ENCODE data around the gene DOK7. TPM values are rescaled to one million over a fixed set of nuclear protein-coding genes. Genes with fewer than 3 reads are reported as not detected.

DOK7 gene
- total RNA-seq, 4 donors from 2014 or later: 8.1 to 42.0 (median 13.2) TPM

DNA sequence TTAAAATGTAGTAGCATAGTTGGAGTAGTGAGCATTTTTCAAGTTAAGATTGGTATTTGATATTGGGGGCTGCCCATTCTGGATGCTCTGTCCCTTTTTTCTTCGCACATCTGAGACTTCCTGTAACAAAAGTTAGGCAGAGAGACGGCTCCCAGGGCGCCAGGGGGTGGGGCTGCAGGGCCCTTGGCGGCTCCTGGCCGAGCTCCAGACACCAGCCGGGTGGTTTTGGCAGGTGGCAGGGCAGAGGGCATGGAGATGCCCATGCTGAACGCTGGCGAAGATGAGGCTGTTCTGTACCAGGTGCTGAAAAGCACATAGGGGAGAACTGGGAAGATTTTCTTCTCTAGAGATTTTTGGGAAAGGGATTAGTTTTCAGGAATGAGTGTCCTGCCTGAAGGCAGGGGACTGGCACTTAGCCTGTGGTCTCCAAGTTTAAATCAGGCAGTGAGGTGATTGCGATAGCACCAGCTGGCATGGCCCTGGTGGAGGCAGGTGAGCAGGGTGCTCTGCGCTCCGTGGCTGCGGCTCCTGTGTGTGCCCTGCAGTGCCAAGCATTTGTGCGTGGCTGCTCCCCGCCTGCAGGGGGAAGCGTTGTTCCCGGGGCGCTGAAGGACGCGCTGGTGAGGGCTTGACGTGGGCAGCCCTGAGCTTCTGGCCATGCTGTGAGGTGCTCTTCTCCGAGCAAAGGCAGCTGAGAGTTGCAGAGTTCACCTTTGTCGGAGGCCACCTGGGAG, 44.9 kb upstream of the DOK7 start:
- Histone ChIP-seq H3K36me3 (peaks cover 0 to 33% of the 10 kb centered on the region in 2 donors), H3K27me3 (no peaks in the 10 kb centered on the region), H3K27ac (peak overlapping the region in 2 of 4 donors; percentile 54 to 71), H3K9me3 (no peaks in the 10 kb centered on the region), H3K4me1 (no peaks in the 10 kb centered on the region), H3K4me3 (no peak overlapping the region)
- intact Hi-C loops (cut with DNase I; ENCODE audit: low total_unique reads) (no loop called here), in situ Hi-C loops (cut with MboI; ENCODE audit: low sequenced_read_pairs in 4 of 4) (no loop called here)
- DNase-seq: peak in 1 of 2 donors; percentile 78
- TF ChIP-seq, protein P1, sequence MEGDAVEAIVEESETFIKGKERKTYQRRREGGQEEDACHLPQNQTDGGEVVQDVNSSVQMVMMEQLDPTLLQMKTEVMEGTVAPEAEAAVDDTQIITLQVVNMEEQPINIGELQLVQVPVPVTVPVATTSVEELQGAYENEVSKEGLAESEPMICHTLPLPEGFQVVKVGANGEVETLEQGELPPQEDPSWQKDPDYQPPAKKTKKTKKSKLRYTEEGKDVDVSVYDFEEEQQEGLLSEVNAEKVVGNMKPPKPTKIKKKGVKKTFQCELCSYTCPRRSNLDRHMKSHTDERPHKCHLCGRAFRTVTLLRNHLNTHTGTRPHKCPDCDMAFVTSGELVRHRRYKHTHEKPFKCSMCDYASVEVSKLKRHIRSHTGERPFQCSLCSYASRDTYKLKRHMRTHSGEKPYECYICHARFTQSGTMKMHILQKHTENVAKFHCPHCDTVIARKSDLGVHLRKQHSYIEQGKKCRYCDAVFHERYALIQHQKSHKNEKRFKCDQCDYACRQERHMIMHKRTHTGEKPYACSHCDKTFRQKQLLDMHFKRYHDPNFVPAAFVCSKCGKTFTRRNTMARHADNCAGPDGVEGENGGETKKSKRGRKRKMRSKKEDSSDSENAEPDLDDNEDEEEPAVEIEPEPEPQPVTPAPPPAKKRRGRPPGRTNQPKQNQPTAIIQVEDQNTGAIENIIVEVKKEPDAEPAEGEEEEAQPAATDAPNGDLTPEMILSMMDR (IDR thresholded peaks at IDR 0.05 in 4 of 5, conservative IDR thresholded peaks at IDR 0.05 in 1 of 5): peak in 4 of 5 experiments; percentile 11 to 48 (median 25)
- TF ChIP-seq POLR2A (IDR thresholded peaks at IDR 0.05): no peak
- peak in 1 of 2 donors; percentile 91 for ATAC-seq

DNA sequence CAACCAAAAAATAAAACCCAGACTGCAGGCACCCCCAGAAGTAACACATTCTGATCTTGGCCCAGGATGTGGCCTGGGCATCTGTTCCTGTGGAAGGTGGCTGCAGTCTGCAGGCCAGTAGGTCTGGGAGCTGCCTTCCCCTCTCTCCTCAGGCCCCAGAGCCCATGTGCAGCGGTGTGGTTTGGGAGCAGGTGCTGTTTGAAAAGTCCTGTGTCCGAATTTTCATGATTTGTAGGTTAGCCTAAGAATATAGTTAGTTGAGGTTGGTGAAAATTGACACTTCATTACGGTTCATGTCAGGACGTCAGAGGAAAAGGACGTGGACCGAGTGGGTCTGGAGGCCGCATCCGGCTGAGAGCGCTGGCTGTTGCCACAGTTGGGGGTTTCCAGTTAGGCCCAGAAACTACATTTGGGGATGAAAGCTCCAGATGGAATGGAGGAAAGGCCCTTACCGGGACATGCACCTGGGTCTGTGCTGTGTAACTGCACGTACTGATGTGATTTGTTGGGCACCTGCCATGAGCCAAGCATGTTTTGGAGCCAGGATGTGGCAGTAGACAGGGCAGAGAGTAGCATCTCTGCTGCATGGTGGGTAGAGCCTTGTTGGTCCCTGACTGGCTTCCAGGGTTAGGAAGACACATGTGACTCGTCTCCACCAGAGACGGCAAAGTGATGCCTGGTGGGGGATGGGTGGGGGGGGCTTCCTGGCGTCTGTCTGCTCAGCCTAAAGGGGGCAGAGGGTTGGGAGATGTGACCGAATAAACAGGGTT, 43.1 kb upstream of the DOK7 start:
- intact Hi-C loops (cut with DNase I; ENCODE audit: low total_unique reads): no loop called here
- TF ChIP-seq POLR2A (IDR thresholded peaks at IDR 0.05): no peak
- TF ChIP-seq, protein P1 (IDR thresholded peaks at IDR 0.05 in 4 of 5, conservative IDR thresholded peaks at IDR 0.05 in 1 of 5): no peak
- Histone ChIP-seq H3K9me3 (no peaks in the 10 kb centered on the region), H3K4me3 (no peak overlapping the region), H3K4me1 (no peaks in the 10 kb centered on the region), H3K27me3 (no peaks in the 10 kb centered on the region), H3K36me3 (peaks cover 0 to 46% of the 10 kb centered on the region in 2 donors), H3K27ac (no peak overlapping the region)
- peak in 1 of 2 donors; percentile 4 for DNase-seq
- no peak for ATAC-seq
- in situ Hi-C loops (cut with MboI; ENCODE audit: low sequenced_read_pairs in 4 of 4): no loop called here

DNA sequence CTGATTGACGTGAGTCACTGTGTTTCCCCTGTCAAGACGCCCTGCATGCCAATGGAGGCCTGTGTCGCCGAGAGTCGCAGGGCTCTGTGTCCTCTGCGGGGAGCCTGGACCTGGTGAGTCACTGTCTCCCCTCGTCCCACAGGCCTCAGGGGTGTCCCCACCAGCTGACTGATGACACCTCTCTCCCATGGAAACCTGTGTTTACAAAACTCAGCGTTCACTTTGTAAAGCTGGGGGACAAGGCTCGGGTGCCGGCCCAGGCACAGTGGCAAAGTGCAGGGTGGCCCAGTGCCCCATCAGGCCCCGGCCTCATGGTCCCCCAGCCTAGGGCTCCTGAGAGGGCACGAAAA, 42.5 kb upstream of the DOK7 start:
- peaks cover 0 to 44% of the 10 kb centered on the region in 2 donors for H3K36me3 ChIP-seq

DNA sequence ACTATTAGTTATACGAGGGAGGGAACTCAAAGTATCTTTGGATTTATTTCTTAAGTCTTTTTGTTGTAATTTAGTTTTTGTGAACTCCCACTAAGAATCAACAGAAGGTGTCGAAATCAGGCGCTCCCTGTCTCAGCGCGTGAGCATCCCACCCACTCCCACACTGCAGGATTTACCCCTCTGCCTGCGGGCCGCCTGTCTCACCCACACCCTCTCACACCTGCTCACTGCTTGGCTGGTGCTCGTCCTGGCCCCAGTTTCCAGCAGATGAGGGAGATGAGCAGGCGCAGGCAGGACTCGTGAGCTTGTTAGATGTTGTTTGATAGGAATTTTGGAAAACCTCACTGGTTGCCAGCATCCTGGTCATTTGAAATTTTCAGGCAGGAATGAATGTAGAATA, 42.1 kb upstream of the DOK7 start:
- Histone ChIP-seq H3K36me3 (peaks cover 0 to 40% of the 10 kb centered on the region in 2 donors), H3K9me3 (no peaks in the 10 kb centered on the region), H3K4me3 (no peak overlapping the region), H3K27me3 (no peaks in the 10 kb centered on the region), H3K4me1 (no peaks in the 10 kb centered on the region), H3K27ac (no peak overlapping the region)
- in situ Hi-C loops (cut with MboI; ENCODE audit: low sequenced_read_pairs in 4 of 4): no loop called here
- TF ChIP-seq, protein P1 (IDR thresholded peaks at IDR 0.05 in 4 of 5, conservative IDR thresholded peaks at IDR 0.05 in 1 of 5): no peak
- no peak for TF ChIP-seq POLR2A (IDR thresholded peaks at IDR 0.05)
- DNase-seq: no peak
- no peak for ATAC-seq
- intact Hi-C loops (cut with DNase I; ENCODE audit: low total_unique reads): no loop called here

More for the DNA sequence above, 42.5 kb upstream of the DOK7 start:
- no peak for DNase-seq
- in situ Hi-C loops (cut with MboI; ENCODE audit: low sequenced_read_pairs in 4 of 4) (no loop called here), intact Hi-C loops (cut with DNase I; ENCODE audit: low total_unique reads) (no loop called here)
- Histone ChIP-seq H3K27ac (no peak overlapping the region), H3K4me3 (no peak overlapping the region), H3K27me3 (no peaks in the 10 kb centered on the region), H3K9me3 (no peaks in the 10 kb centered on the region), H3K4me1 (no peaks in the 10 kb centered on the region)
- ATAC-seq: no peak
- TF ChIP-seq, protein P1 (IDR thresholded peaks at IDR 0.05 in 4 of 5, conservative IDR thresholded peaks at IDR 0.05 in 1 of 5): no peak
- TF ChIP-seq POLR2A (IDR thresholded peaks at IDR 0.05): no peak
